Left renal cortex interstitium (tissue), 4 donors: ENCODE data around the gene RTN1. TPM values are rescaled to one million over a fixed set of nuclear protein-coding genes. Genes with fewer than 3 reads are reported as not detected.

ENCODE experiments used
- DNase-seq, 4 donors: peaks; one replicate each; pipeline ENCODE4 v3.0.0-alpha.2; 2013; ENCODE audit warnings: low read depth in 4 of 4, low spot score in 2 of 4, missing footprints in 1 of 4
- polyA plus RNA-seq, 4 donors: library from polyadenylated mRNA; unstranded; fragments of 120-200 nt; gene quantifications; one replicate each; pipeline ENCODE4 v1.2.1, GENCODE V29; 2013; ENCODE audit not compliant: insufficient read length in 4 of 4

RTN1 gene, protein sequence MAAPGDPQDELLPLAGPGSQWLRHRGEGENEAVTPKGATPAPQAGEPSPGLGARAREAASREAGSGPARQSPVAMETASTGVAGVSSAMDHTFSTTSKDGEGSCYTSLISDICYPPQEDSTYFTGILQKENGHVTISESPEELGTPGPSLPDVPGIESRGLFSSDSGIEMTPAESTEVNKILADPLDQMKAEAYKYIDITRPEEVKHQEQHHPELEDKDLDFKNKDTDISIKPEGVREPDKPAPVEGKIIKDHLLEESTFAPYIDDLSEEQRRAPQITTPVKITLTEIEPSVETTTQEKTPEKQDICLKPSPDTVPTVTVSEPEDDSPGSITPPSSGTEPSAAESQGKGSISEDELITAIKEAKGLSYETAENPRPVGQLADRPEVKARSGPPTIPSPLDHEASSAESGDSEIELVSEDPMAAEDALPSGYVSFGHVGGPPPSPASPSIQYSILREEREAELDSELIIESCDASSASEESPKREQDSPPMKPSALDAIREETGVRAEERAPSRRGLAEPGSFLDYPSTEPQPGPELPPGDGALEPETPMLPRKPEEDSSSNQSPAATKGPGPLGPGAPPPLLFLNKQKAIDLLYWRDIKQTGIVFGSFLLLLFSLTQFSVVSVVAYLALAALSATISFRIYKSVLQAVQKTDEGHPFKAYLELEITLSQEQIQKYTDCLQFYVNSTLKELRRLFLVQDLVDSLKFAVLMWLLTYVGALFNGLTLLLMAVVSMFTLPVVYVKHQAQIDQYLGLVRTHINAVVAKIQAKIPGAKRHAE
- 1 to 10 TPM; 3.3 to 5.3 (median 3.9) TPM for polyA plus RNA-seq

DNA sequence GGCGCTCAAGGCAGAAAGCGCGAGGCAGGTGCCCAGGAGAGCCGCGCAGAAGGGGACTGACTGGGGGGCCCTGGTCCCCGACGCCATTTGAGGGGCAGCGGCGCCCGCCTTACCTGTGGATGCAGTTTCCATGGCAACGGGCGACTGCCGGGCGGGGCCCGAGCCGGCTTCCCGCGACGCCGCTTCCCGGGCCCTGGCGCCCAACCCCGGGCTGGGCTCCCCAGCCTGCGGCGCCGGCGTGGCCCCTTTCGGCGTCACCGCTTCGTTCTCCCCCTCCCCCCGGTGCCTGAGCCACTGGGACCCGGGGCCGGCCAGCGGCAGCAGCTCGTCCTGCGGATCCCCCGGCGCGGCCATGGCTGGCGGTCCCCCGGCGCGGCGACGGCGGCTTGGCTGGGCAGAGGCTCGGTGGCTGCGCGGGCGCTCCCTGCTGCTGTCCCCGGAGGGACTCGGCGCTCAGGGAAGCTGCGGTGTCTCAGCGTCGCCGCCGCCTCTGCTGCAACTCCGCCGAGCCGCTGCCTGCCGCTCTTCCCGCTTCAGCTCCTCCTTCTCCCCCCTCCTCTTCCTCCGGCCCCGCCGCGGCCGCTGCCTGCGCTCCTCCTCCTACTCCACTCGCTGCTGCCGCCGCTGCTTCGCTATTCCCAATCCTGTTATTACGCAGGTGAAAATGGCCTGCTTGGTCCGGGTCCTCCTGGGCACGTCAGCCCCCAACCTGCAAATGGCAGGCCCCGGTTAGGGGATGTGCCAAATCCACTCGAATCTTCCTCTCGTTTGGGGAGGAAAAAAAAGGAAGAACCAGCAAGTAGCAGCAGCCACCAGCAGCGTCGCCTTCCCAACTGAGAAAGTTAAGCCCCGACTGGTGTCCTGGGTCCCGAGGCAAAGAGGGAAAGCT lies at the start of gene RTN1:
RTN1 (minus strand) TSS at position 500 of the 889 bp plus-strand sequence; CDS start at position 354, 146 bp downstream.
- DNase-seq = peak in 3 of 4 donors; percentile 44 to 63 (median 52)

DNA sequence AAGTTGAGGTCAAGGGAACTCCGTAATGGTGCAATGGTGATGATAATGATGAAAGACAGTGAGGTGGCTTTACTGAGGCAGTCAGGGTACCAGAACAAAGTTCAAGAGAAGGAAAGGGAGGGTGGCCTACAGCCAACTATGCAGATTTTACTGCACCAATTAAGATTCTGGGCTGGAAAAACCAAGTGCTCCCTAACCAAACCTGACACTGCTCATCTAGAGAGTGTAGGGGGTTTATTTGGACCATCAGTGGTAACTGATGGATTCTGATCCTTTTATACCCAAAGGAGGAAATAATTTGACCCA lies 49.8 kb upstream of the RTN1 start:
- DNase-seq = peak in 1 of 4 donors; percentile 18

DNA sequence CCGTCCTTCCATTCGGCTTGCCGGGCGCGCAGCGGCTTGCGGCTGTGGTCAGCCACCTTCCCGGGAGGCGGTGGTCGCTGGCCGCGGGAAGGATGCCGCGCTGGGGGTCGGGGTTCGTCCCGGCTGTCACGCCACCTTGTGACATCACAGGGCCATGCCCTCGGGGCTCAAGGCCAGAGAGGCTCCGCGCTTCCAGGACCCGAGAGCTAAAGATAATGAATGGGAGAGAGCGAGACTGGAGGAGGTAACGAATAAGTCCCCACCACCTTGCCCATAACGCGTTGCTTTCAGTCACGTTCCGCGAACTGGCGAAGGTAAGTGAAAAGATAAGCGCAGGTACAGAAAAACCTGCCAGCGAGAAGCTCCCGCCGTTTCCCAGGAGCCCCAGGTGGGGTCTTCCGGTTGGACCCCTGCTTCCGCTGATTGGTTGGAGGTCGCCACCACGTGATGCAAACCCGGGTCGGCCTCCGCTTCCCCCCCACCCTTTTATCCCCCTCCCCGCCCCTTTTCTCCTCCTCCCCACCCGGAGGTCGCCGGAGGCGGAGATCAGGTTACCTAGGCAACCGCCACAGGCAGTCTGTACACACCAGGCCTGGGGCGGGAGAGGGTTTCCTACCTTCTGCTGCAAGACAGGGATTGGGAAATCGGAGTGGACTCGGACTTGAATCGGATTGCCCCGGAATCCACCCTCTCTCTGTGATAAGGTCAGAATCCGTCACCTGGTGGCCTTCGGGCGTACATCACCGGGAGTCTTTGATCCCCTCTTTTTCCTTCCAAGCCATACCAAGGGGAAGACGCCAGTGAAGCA lies 49.2 kb upstream of the RTN1 start, which contains the start of gene LRRC9:
LRRC9 (plus strand) TSS at position 575 of the 808 bp plus-strand sequence.
- DNase-seq = peak in 3 of 4 donors; percentile 53 to 62 (median 60)

DNA sequence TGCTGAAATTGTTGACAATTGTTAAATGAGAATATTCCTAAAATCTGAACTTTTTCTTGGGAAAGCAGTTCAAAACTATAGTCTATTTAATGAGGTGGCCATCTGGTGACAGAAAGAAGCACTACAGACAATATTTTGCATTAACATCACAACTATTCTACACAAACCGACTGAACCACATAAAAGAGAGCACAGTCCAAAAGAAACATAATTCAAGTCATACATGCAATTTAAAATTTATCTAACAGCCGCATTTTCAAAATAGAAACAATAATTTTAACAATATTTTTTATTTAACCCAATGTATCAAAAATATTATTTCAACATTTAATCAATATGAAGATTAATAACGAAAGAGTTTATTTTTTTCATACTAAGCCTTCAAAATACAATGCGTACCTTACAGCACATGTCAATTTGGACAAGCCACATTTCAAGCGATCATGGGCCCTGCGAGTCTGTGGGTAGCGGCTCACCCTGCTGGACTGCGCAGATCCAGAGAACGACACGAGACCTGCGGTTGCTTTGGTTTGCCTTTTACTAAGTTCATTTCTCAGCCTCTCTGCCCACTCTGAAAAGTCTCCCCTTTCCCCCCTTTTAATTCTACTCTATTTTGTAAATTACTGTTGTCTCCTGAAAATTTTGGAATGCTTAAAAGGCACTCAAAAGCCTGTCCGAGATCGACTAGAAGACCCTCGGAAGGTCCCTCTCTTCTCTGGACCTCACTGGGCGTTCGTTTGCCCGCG lies 48.4 kb upstream of the RTN1 start:
- DNase-seq = peak in 2 of 4 donors; percentile 11 to 43

DNA sequence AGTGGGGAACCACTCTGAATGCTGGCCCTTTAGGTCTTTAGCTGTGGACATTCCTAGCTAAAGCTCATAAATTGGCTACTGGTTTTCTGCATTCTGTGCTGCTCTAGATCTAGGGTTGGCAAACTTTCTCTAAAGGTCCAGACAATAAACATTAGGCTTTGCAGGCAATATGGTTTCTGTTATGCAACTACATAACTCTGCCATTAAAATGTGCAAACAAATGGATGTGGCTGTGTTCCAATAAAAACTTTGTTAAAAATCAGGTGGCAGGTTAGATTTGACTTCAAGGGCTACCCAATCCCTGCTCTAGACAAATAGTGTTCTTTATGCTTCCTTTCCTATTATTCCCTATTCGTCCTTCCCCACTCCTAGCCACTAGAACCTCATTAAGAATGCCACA lies 42.6 kb upstream of the RTN1 start:
- no peak for DNase-seq

DNA sequence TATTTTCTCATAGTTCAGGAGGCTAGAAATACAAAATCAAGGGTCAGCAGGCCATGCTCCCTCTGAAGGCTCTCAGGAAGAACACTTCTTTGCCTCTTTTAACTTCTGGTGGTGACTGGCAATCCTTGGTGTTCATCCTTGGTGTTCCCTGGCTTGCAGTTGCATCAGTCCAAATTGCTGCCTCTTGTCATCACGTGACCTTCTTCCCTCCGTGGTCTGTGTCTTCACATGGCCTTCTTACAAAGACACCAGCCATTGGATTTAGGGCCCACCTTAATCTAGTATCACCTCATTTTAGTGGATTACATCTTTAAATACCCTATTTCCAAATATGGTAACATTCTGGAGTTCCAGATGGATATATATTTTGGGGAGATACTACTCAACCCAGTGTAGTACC lies 41.9 kb upstream of the RTN1 start:
- no peak for DNase-seq

DNA sequence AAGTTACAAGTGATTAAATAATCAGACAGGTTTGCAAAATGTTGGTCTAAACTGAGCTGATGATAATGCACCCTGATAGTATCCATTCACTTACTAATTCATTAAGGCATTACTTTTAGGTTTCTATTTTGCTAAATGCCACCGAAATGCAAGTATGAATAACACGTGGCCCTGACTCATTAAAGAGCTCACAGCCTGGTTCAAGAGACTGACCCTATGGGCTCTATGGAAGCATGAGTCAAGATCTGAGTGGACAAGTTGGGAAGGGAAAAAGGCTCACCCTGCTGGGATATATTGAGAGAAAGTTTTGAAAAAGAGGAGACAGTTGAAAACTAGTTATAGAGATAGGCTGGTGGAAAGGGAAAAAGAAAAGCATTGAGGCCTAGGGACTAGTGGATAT lies 34.6 kb upstream of the RTN1 start:
- no peak for DNase-seq

DNA sequence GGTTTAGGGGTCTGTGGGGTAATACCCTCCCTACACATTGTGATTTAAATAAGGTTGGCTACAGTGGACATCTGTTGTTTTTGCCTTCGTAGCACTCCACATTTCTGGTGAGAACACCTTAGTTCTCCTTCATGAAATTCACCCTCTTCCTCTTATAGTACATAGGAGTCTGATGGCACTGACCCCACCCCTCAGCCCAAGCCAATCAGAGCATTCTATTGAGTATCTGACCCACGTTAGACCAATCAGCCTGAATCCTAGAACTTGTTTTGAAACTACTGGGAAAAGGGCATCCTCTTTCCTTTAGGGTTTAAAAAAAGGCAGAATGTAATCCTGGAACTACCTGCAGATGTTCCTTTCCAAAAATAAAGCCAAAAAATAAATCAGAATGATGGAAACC lies 33.6 kb upstream of the RTN1 start:
- no peak for DNase-seq

DNA sequence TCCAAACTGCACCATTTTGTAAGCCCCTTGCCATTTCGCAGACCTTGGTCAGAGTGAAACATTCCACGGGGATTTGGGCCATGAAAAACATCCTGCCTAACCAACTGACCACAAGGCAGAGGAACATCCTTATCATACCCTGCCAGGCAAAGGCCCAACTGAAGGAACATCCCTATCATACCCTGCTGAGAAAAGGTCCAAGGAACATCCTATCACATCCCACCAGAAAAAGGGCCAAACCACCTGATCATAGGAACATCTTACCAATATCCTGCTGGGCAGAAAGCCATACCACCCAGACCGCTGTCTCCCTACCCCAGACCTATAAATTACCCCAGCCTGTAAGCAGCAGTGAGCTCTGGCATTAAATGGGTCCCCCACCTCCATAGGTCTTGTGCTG lies 30.0 kb upstream of the RTN1 start:
- DNase-seq = no peak

DNA sequence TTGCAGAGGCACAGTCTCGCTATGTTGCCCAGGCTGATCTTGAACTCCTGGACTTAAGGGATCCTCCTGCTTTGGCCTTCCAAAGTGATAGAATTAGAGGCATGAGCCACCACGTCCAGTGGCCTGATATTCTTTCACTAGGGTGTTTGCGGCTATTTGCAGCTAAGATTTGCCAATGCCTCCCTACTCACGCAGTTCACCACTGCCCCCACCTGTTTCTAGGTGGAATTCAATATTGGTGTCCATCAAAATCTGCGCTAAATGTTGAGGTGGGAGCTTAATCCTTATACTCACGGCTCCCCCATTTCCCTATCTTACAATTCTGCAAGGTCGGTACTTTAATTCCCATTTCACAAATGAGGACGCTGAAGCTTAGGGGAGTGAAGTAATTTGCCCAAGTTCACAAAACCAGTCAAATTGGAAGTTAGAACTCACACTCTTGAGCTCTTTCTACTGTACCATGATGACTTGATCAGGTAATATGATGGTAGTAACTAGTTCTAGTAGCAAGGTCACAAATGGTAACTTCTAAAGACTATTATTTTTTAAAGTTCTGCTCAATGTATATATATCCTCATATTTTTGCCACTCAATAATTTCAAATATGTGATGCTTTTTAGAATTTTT lies 27.3 kb upstream of the RTN1 start:
- peak in 2 of 4 donors; percentile 9 to 21 for DNase-seq

DNA sequence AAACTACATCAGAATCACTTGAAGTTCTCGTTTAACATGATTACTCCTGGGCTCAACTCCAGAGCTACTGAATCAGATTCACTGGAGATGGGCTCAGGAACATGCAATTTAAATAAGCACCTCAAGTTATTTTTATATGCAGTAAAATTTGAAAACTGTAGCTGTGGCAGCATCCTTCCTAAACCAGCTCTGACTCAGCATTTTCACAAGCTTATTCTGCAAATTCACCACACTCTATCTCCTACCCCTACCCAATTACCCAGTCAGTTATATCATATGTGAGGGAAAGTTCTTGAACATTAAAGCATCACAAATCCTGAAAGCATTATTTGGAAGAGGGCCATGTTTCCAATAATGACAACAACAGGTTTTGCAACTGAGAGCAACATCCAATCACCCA lies 25.1 kb upstream of the RTN1 start:
- no peak for DNase-seq

DNA sequence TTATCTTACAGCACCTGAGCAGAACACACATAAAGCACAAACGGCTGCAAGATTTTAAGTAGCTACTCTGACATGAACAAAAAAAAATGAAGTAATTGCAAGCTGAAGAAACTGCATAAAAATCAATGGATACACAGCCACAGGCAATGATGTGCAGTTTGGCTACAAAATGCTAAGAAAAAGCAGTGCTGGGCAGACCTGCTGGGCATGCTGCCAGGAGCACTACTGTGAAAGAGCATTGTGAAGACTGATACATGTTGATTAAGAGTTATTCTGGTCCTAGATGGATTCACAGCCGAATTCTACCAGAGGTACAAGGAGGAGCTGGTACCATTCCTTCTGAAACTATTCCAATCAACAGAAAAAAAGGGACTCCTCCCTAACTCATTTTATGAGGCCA lies 20.1 kb upstream of the RTN1 start:
- DNase-seq = no peak

DNA sequence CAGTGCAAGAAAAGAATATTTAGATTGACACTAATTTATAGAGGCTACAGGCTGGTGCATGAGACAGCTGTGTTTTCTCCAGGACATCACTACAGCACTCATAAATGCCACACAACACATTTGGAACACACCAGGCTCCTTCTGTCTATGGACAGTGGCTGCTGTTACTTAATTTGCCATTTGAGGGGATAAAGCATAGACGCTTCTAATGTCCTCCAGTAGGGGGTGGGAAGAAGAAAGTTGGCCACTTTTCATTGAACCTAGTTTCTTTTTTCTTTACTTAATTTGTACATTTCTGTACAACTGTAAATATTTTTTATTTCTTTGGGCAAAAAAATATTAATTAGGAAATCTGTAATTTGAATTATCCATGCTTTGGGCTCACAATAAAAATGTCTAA lies 12.4 kb upstream of the RTN1 start:
- DNase-seq = no peak

DNA sequence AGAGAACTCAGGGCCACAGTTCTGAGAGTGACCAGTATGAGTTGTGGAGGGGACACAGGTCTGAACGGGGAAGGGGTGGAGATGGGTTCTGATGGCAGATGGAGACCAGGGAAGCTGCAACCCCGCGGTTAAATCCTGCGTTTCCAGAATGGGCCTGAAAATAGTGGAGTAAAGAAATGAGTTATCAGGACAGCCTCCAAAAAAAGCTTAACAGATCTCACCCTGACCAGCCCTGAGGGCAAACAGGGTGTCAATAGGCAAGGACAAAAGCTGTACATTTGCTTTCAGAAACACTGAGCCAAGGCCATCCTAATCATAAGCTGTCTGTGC lies 555 bp upstream of the RTN1 start:
- no peak for DNase-seq

DNA sequence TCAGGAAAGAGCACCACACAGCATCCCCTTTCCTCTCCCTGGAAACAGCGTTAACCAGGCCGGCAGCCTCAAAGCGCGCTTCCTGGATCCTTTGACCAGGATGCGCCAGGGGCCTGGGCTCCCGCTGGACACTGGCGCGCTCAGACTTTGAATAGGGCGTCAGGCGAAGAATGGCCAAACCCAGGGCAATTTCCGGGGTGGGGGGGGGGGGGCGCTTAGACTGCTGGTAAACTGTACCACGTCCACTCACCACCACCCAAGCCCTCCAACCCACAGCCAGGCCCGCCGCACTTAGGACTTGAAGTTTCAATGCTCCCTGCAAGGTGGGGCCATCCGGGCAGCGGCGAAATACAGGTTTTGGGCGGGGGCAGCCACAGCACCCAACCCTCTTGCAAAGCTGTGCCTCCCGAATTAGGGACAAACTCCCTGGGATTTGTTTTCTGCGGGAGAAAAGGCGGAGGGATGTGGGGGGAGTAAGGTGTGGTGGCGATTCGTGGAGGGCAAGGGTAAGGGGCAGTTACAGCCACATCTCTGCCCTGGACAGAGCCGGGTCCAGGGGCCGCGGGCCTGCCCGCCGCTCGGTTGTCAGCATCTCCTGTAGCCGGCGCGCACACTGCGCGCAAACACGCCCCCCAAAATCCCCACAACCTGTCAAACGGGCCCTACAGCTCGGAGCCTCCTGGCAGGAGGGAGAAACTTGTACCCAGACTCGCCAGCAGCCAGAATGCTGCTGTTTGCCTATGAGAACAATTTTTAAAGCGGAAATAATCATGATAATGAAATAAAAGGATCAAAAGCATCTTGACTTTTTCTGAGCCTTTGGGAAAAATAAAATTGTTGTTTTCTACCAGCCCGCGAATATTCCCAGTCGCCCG lies 958 bp downstream of the RTN1 start:
- no peak for DNase-seq

DNA sequence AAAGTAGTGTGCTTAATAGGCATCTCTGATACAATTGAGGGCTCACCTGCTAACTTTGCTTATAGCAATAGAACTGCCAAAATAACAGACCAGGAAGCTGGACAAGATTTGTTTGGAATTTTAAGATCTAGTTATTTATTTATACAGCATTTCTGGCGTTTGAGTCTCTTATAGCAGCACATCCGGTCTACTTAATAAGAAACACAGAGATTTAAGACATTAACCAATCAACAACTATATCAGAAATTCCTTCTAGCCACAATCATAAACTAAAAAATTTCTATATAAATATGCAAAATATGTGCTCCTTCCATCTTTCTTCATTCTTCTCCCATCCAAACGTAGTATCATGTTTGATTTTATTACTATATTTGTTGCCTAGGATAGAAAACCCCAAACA lies 2.6 kb downstream of the RTN1 start:
- DNase-seq = no peak

DNA sequence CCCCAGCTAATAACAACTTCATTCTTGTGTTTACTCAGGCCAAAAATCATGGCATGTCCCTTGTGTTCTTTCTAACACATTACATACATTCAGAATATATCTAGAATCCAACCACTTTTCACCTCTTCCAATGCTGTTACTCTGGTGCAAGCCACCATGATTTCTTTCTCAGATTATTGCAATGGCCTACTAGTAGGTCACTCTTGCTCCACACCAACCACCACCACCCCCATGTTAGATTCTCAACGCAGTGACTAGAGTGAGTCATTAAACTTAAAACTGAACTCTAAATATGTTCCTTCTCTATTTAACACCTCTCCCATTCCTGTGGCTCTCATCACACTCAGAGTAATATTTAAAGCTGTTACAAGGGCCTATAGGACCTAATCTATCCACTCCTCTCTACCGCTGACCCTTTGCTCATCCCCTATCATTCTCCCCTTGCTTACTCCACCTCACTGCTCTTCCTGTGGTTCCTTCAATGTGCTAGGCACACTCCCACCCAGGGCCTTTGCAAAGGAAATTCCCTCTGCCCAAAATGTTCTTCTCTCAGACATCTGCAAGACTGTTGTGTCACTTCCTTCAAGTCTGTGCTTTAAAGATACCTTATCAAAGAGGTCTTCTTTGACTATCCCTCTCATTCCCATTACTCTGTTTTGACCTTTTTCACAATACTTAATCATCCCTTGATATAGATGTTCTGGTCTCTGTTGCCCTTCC lies 6.6 kb downstream of the RTN1 start:
- DNase-seq = no peak
